DMS 273 (cell line): ENCODE measurements around the gene ST3GAL3.

Source experiments
- DNase-seq: peaks from one replicate; lab custom pipeline; 2025; ENCODE audit not compliant: unreplicated experiment; lab: John Stamatoyannopoulos, UW

Gene ST3GAL3

DNA sequence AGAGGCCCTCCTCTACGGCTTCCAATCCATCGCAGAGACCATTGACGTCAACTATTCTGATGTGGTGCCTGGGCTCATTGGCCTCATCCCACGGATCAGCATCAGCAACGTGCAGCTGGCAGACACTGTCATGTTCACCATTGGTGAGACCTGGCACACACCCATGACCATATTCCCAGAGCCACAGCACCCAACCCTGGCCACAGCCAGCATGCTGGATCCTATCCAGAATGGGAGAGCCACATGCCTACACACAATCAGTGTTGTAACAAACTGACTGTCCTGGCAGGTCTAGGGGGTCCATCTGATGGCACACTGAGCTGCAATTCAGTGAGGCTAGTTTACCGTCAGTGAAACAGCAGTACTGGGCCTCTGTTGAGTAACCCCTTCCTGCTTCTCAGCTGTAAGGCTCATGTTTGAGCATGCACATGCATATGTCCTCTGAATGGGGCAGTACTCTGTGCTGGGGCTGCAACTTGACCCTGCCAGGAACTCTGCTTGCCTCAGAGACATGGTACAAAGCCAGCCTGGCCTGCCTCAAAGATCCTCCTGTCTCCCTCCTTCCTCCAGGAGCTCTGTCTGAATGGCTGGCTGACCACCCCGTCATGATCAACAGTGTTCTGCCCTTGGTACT, 250.2 kb downstream of the ST3GAL3 start:
- DNase-seq: no peak

- DNase-seq: no peak
Measured at GRCh38 chr1:43958351-43959255, 251.3 kb downstream of the ST3GAL3 start.

- DNase-seq: no peak
Measured at GRCh38 chr1:43960798-43961197, 253.5 kb downstream of the ST3GAL3 start.

- DNase-seq: no peak
Measured at GRCh38 chr1:43961692-43962091, 254.4 kb downstream of the ST3GAL3 start.

GRCh38 chr1:43962324-43962723, 255.0 kb downstream of the ST3GAL3 start:
- DNase-seq: no peak

DNA sequence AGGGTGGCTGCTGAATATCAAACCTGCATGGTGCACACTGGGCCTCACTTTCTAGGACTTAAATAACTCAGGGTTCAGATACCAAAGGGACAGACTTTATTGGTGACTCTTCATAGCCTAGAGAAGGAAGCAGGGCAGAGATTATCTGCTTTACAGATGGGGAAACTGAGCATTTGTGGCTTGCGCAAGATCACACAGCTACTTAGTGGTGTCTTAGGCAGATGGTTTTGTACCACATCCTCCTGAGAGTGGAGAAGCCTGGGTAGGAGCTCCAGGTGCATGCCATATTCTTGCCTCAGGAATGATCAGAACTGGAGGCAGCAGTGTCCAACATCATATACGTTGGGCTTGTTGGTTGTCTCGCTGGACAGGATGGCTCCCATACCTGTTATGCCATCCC, 255.7 kb downstream of the ST3GAL3 start:
- no peak for DNase-seq

- no peak for DNase-seq
Measured at GRCh38 chr1:43963890-43964289, 256.6 kb downstream of the ST3GAL3 start.

DNA sequence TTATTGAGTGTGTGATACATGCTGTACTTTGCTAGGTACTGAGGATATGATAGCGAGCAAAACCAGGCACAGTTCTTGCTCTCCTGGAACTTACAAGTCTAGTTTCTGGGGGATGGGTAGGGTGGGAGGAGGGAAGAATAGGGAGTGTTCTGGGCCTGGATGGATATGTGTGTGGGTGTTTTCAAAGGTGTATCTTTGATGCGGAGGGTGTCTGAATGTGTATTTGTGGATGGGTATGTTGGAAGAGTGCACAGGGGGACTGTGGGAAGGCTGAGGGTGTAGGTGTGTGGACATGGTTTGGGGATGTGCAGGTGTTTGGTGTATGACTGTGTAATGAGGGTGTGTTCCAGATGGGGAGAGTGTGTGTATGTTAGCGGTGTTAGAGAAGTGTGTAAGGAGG, 258.0 kb downstream of the ST3GAL3 start:
- DNase-seq: no peak

GRCh38 chr1:43968348-43968948, 261.1 kb downstream of the ST3GAL3 start:
- DNase-seq: peak; percentile 24

- no peak for DNase-seq
Measured at GRCh38 chr1:43969416-43969745, 262.0 kb downstream of the ST3GAL3 start.

DNA sequence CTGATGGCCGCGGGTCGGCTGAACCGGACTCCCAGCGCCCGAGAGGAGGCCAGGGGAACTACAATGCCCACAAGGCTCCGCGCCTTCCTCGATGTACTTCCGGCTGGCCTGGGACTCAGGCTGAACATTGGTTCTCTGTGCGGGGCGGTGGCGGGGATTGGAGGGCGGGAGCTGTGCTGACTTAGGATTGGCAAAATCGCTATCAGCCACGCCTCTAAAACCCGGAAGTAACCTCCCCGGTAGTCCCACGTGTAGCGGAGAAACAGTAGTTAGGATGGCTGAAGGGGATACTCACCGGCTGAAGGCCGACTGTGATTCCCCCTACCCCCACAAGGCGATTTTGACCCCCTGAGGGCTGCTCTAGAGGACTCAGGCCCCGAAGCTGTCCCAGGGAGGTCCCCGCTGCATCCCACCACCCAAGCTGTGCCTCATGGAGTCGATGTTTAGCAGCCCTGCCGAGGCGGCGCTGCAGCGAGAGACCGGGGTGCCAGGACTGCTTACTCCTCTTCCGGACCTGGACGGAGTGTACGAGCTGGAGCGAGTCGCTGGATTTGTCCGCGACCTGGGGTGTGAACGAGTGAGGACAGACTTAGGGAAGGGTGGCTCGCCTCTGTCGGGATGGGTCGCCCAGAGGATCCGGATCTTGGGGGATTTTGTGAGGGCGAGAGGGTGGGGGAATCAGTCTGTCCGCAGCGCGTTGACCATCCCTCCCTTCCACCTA, 262.6 kb downstream of the ST3GAL3 start, which contains the start of gene DPH2:
Gene DPH2 (plus strand): TSS at position 265 of the 721 bp plus-strand sequence. CDS start 166 bp downstream, at position 431.
- peak; percentile 99 for DNase-seq

DNA sequence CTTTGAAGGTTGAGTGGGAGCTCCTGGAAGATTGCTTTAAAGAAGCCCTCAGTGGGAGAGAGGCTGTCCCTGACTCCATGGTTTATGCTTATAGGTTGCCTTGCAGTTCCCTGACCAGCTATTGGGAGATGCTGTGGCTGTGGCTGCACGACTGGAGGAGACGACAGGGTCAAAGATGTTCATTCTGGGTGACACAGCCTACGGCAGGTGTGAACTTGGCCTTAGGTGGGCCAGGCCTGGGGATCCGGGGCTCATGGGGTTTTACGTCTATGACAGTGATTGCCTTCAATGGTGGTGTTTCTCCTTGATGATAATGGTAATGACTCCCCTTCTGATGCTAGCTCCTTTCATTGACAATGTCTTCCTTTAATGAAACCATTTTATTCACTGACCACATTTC, 263.2 kb downstream of the ST3GAL3 start:
- DNase-seq: peak; percentile 42

GRCh38 chr1:43970911-43971310, 263.6 kb downstream of the ST3GAL3 start:
- no peak for DNase-seq

DNA sequence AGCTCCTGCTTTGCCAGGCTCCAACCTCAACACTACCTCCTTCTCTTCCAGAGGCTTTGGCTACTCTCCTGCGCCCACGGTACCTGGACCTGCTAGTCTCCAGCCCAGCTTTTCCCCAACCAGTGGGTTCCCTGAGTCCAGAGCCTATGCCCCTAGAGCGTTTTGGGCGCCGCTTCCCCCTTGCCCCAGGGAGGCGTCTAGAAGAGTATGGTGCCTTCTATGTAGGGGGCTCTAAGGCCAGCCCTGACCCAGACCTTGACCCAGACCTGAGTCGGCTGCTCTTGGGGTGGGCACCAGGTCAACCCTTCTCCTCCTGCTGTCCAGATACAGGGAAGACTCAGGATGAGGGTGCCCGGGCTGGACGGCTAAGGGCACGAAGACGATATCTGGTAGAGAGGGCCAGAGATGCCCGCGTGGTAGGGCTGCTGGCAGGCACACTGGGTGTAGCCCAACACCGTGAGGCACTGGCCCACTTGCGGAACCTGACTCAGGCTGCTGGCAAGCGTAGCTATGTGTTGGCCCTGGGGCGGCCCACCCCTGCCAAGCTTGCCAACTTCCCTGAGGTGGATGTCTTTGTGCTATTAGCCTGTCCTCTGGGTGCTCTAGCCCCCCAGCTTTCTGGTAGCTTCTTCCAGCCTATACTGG, 264.1 kb downstream of the ST3GAL3 start:
- no peak for DNase-seq

- DNase-seq: no peak
Measured at GRCh38 chr1:43973981-43974442, 266.7 kb downstream of the ST3GAL3 start.

DNA sequence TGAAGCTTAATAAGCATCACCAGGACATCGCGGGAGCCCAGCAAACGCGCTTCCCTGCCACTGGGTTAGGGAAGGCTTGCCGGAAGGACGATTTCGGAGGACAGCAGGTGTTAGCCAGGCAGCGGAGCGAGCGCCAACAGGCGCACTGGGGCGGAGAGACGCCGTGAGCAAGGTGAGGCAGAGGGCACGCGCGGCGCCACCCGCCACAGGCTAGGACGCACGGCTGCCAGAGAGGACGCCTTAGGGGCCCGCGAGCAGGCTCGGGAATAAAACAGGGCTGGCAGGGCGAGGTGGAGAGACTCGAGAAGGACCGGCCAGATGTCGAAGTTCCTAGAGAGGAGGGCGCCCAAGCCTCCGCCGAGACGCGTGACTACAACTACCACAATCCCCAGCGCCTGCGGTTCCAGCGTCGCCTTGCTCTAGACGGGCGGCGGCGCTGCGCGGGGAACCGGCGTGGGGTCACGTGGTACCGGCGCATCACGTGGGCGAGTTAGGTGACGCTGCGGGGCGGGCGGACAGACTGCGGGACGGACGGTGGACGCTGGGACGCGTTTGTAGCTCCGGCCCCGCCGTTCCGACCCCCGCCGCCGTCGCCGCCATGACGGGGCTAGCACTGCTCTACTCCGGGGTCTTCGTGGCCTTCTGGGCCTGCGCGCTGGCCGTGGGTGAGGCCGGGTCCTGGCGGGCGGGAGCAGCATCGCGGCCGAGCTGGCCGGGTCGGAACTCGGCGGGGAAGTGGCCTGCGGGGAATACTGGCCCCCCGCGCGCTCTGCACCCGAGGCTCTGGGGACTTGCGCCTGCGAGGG, 267.3 kb downstream of the ST3GAL3 start, which contains the start of gene ATP6V0B:
Gene ATP6V0B (plus strand): TSS at position 518 of the 806 bp plus-strand sequence. CDS start 81 bp downstream, at position 599.
- DNase-seq: peak; percentile 99

DNA sequence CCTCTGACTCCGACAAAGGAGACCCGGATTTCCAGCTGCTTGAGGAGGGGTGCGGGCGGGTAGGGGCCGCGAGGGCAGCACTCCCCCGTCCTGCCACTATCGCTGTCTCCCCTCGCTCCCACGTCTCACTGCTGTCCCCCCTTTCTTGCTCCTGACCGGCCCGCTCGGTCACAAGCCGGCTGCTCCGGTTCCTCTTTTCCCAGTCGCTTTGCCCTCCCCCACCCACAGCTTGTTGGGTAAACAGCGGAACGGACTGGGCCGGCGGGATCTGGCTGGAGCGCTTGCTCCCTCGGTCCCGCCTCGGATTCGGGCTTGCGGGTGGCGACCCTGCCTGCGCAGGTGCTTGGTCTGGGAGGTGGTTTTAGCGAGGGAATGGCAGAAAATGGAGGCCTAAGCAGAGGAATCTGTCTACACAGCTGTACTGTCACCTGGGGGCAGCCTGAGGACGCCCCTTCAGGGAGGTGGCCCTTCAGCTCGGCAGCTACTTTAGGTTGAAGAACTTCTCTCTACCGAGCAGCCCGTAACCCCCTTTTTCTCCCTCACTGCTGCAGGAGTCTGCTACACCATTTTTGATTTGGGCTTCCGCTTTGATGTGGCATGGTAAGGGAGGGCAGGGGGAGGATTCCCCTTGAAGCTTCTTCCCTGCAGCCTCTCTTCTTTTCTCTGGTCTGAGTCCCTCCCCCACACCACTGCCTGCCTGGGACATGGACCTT, 268.1 kb downstream of the ST3GAL3 start:
- peak; percentile 64 for DNase-seq

GRCh38 chr1:43976045-43976444, 268.7 kb downstream of the ST3GAL3 start:
- DNase-seq: peak; percentile 47

DNA sequence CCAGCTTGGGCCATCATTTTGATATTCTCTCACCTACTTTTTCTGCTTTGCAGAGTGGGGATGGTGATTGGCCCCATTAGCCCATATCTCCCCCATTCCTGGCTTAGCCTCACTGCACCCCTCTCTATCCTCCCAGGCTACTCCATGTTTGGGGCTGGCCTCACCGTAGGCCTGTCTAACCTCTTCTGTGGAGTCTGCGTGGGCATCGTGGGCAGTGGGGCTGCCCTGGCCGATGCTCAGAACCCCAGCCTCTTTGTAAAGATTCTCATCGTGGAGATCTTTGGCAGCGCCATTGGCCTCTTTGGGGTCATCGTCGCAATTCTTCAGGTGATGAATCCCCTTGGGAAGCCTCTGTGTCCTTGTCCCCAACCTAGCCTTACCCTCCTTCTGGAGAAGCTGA, 269.6 kb downstream of the ST3GAL3 start:
- DNase-seq: no peak
